C4-2B (cell line): ENCODE measurements around the gene PRKG1.

Experiments used
- ZFX ChIP-seq: fragments of 450-650 bp; IDR thresholded peaks from 2 replicates; pipeline ENCODE4 v1.6.1; 2017
- TF ChIP-seq, protein P1 (sequence below): fragments of 450-650 bp; conservative IDR thresholded peaks from 2 replicates; pipeline ENCODE4 v1.5.1; 2017; ENCODE audit warnings: mild to moderate bottlenecking

DNA sequence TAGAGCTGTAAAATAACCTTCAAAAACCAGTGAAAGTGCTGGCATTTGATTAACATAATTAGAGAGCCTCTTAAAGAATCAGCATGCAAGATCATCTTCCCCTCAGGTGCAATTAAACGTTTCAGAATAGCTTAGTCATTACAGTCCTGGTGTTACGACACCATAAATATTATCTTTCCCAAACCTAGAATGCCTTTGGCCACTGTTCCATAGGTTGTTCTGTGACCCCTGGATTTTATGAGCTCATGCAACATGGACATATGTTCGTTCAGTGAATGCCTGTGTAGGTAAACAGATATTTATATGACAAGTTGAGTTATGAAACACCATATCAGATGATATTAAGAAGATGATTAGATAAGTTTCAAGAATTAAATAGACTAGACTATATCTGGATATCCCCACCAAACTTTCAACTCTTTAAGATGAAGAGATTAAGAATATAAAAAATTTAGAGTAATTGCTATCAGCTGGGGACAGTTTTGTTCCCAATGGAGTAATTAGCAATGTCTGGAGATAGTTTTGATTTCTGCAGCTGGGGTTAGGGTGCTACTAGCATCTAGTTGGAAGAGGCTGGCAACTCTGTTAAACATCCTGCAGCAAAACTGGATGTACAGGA lies 976.3 kb downstream of the PRKG1 start:
- TF ChIP-seq, protein P1, sequence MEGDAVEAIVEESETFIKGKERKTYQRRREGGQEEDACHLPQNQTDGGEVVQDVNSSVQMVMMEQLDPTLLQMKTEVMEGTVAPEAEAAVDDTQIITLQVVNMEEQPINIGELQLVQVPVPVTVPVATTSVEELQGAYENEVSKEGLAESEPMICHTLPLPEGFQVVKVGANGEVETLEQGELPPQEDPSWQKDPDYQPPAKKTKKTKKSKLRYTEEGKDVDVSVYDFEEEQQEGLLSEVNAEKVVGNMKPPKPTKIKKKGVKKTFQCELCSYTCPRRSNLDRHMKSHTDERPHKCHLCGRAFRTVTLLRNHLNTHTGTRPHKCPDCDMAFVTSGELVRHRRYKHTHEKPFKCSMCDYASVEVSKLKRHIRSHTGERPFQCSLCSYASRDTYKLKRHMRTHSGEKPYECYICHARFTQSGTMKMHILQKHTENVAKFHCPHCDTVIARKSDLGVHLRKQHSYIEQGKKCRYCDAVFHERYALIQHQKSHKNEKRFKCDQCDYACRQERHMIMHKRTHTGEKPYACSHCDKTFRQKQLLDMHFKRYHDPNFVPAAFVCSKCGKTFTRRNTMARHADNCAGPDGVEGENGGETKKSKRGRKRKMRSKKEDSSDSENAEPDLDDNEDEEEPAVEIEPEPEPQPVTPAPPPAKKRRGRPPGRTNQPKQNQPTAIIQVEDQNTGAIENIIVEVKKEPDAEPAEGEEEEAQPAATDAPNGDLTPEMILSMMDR = no peak
- TF ChIP-seq ZFX = no peak
